Measurements from ENCODE around the gene MAP1A.

MAP1A gene

DNA sequence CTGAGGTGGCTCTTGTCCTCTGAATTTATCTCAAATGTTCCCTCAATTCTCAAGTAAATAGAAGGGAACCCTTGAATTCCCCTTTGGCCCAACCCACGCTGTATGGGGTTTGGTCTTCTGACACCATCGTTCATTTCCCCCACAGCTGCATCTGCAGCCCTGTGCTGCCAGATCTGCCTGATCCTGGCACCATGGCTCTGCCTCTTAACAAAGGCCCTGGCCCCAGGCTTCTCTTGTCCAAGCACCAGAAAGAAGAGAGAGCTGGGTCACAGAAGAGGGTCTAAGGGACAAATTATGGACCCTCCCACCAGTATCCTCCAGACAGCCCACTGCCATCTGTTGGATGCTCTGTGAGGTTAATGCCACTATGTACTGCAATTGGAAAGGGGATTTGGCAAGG is 1.8 kb downstream of the MAP1A start:
- no peak for TF ChIP-seq ZFX (IDR thresholded peaks at IDR 0.05; ENCODE audit: borderline replicate concordance)
- TF ChIP-seq, protein P1, sequence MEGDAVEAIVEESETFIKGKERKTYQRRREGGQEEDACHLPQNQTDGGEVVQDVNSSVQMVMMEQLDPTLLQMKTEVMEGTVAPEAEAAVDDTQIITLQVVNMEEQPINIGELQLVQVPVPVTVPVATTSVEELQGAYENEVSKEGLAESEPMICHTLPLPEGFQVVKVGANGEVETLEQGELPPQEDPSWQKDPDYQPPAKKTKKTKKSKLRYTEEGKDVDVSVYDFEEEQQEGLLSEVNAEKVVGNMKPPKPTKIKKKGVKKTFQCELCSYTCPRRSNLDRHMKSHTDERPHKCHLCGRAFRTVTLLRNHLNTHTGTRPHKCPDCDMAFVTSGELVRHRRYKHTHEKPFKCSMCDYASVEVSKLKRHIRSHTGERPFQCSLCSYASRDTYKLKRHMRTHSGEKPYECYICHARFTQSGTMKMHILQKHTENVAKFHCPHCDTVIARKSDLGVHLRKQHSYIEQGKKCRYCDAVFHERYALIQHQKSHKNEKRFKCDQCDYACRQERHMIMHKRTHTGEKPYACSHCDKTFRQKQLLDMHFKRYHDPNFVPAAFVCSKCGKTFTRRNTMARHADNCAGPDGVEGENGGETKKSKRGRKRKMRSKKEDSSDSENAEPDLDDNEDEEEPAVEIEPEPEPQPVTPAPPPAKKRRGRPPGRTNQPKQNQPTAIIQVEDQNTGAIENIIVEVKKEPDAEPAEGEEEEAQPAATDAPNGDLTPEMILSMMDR (IDR thresholded peaks at IDR 0.05) = no peak
- H3K27ac ChIP-seq = no peak overlapping the region

DNA sequence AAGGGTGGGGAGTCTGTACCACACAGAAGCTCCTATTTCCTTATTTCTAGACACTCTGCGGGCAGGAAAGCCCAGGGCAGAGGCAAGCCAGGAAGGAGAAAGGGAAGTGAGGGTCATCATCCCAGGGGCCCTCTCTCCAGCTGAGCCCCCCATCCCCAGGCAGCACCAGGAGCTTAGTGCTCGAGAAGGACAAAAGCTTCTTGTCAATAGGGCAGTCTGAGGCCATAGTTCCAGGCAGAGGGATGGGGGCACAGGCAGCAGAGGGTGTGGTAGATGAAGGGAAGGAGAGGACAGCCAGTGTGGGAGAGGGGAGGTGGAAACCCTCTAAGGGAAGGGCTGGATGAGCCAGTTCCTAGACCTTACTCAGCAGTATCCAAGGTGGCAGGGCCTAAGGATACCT is 2.7 kb downstream of the MAP1A start:
- H3K27ac ChIP-seq = no peak overlapping the region
- TF ChIP-seq, protein P1 (IDR thresholded peaks at IDR 0.05) = no peak
- TF ChIP-seq ZFX (IDR thresholded peaks at IDR 0.05; ENCODE audit: borderline replicate concordance) = no peak

DNA sequence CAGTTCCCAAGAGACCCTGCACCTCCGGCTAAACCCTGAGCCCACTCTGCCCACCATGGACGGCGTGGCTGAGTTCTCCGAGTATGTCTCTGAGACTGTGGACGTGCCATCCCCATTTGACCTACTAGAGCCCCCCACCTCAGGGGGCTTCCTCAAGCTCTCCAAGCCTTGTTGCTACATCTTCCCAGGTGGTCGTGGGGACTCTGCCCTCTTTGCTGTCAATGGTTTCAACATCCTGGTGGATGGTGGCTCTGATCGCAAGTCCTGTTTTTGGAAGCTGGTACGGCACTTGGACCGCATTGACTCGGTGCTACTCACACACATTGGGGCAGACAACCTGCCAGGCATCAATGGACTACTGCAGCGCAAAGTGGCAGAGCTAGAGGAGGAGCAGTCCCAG is 4.0 kb downstream of the MAP1A start:
- no peak for TF ChIP-seq ZFX (IDR thresholded peaks at IDR 0.05; ENCODE audit: borderline replicate concordance)
- TF ChIP-seq, protein P1 (IDR thresholded peaks at IDR 0.05) = no peak

DNA sequence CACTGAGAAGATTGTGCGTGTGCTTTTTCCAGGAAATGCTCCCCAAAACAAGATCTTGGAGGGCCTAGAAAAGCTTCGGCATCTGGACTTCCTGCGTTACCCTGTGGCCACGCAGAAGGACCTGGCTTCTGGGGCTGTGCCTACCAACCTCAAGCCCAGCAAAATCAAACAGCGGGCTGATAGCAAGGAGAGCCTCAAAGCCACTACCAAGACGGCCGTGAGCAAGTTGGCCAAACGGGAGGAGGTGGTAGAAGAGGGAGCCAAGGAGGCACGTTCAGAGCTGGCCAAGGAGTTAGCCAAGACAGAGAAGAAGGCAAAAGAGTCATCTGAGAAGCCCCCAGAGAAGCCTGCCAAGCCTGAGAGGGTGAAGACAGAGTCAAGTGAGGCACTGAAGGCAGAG is 4.8 kb downstream of the MAP1A start:
- TF ChIP-seq ZFX (IDR thresholded peaks at IDR 0.05; ENCODE audit: borderline replicate concordance) = no peak
- H3K27ac ChIP-seq = no peak overlapping the region

More for the DNA sequence above, 4.0 kb downstream of the MAP1A start:
- H3K27ac ChIP-seq = no peak overlapping the region

DNA sequence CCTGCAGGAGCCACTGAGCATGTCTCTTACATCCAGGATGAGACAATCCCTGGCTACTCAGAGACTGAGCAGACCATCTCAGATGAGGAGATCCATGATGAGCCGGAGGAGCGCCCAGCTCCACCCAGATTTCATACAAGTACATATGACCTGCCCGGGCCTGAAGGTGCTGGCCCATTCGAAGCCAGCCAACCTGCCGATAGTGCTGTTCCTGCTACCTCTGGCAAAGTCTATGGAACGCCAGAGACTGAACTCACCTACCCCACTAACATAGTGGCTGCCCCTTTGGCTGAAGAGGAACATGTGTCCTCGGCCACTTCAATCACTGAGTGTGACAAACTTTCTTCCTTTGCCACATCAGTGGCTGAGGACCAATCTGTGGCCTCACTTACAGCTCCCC is 6.2 kb downstream of the MAP1A start:
- no peak overlapping the region for H3K27ac ChIP-seq
- TF ChIP-seq ZFX (IDR thresholded peaks at IDR 0.05; ENCODE audit: borderline replicate concordance) = no peak
- TF ChIP-seq, protein P1 (IDR thresholded peaks at IDR 0.05) = no peak

- no peak overlapping the region for H3K27ac ChIP-seq
- TF ChIP-seq, protein P1 (IDR thresholded peaks at IDR 0.05) = no peak
- TF ChIP-seq ZFX (IDR thresholded peaks at IDR 0.05; ENCODE audit: borderline replicate concordance) = no peak
These were observed 6.9 kb downstream of the MAP1A start for GRCh38 chr15:43524254-43524845.

DNA sequence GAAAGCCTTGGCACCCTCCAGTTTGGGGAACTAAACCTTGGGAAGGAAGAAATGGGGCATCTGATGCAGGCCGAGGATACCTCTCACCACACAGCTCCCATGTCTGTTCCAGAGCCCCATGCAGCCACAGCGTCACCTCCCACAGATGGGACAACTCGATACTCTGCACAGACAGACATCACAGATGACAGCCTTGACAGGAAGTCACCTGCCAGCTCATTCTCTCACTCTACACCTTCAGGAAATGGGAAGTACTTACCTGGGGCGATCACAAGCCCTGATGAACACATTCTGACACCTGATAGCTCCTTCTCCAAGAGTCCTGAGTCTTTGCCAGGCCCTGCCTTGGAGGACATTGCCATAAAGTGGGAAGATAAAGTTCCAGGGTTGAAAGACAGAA is 7.7 kb downstream of the MAP1A start:
- no peak overlapping the region for H3K27ac ChIP-seq
- TF ChIP-seq, protein P1 (IDR thresholded peaks at IDR 0.05) = no peak
- no peak for TF ChIP-seq ZFX (IDR thresholded peaks at IDR 0.05; ENCODE audit: borderline replicate concordance)
